ENCODE measurements around the gene RASGEF1C. TPM values are rescaled to one million over a fixed set of nuclear protein-coding genes. Genes with fewer than 3 reads are reported as not detected.

RASGEF1C gene
- total and polyA plus RNA-seq, 8 donors = 0.09 to 0.38 TPM; not detected in 6

GRCh38 chr5:180197016-180197702 lies 11.9 kb downstream of the RASGEF1C start:
- no peak for ATAC-seq
- intact Hi-C loops (cut with DNase I) = no loop called here
- no peak for TF ChIP-seq CTCF (IDR thresholded peaks at IDR 0.05)
- Histone ChIP-seq H3K36me3 (no peaks in the 10 kb centered on the region), H3K27ac (no peak overlapping the region), H3K4me3 (no peak overlapping the region), H3K27me3 (peaks cover 0 to 3% (median 0%) of the 10 kb centered on the region in 4 donors), H3K4me1 (no peaks in the 10 kb centered on the region), H3K9me3 (no peaks in the 10 kb centered on the region)
- 72 to 86% methylated on average over 13 to 14 of the region's 14 CpGs for WGBS, 2 donors
- peak in 1 of 6 donors; percentile 12 for DNase-seq
- no peak for FAIRE-seq

GRCh38 chr5:180194410-180195345 lies 14.3 kb downstream of the RASGEF1C start:
- no peak overlapping the region for H3K4me3 ChIP-seq
- H3K27ac ChIP-seq = no peak overlapping the region
- FAIRE-seq = no peak
- TF ChIP-seq CTCF (IDR thresholded peaks at IDR 0.05) = no peak
- WGBS, 2 donors = 79 to 87% methylated on average over 32 to 34 of the region's 34 CpGs
- ATAC-seq = no peak
- H3K9me3 ChIP-seq = no peaks in the 10 kb centered on the region
- DNase-seq = peak in 1 of 6 donors; percentile 27
- H3K27me3 ChIP-seq = peaks cover 0 to 3% (median 0%) of the 10 kb centered on the region in 4 donors
- intact Hi-C loops (cut with DNase I) = no loop called here
- H3K4me1 ChIP-seq = no peaks in the 10 kb centered on the region
- no peaks in the 10 kb centered on the region for H3K36me3 ChIP-seq

GRCh38 chr5:180193749-180194375 lies 15.1 kb downstream of the RASGEF1C start:
- H3K27me3 ChIP-seq = peaks cover 0 to 3% (median 0%) of the 10 kb centered on the region in 4 donors
- H3K36me3 ChIP-seq = no peaks in the 10 kb centered on the region
- DNase-seq (no peak), FAIRE-seq (no peak), ATAC-seq (no peak)
- intact Hi-C loops (cut with DNase I) = no loop called here
- no peak for TF ChIP-seq CTCF (IDR thresholded peaks at IDR 0.05)
- H3K4me1 ChIP-seq = no peaks in the 10 kb centered on the region
- H3K9me3 ChIP-seq = no peaks in the 10 kb centered on the region
- H3K27ac ChIP-seq = no peak overlapping the region
- H3K4me3 ChIP-seq = no peak overlapping the region
- 94 to 95% methylated on average over 24 of the region's 24 CpGs for WGBS, 2 donors

GRCh38 chr5:180191716-180192115 lies 17.3 kb downstream of the RASGEF1C start:
- FAIRE-seq (no peak), DNase-seq (no peak), ATAC-seq (no peak)
- H3K36me3 ChIP-seq = no peaks in the 10 kb centered on the region
- H3K9me3 ChIP-seq = peaks cover 0 to 3% (median 0%) of the 10 kb centered on the region in 4 donors
- H3K27me3 ChIP-seq = no peaks in the 10 kb centered on the region
- intact Hi-C loops (cut with DNase I) = no loop called here
- no peak for TF ChIP-seq CTCF (IDR thresholded peaks at IDR 0.05)
- H3K4me3 ChIP-seq = no peak overlapping the region
- H3K4me1 ChIP-seq = no peaks in the 10 kb centered on the region
- no peak overlapping the region for H3K27ac ChIP-seq
- WGBS, 2 donors = 52 to 53% methylated on average over 6 of the region's 6 CpGs
